Endothelial cell of umbilical vein (primary cell): ENCODE results near the gene WDFY2. TPM values are rescaled to one million over a fixed set of nuclear protein-coding genes. Genes with fewer than 3 reads are reported as not detected.

Experiments used
- BruUV-seq: library from RNA; stranded (reverse); fragments of 400-500 nt; replicated peaks from 2 replicates; lab custom pipeline; 2021; lab: Mats Ljungman, UMichigan
- CTCF ChIA-PET: fragments of 300-600, 350-600 bp; sonication (Branson Sonifier 250); formaldehyde crosslinking; loops from one replicate; lab custom pipeline; 2021; ENCODE audit warnings: antibody characterized with exemption, inconsistent platforms; lab: Charles Lee
- POLR2A ChIA-PET: fragments of 300-600, 350-600 bp; sonication (Branson Sonifier 250); formaldehyde crosslinking; loops from one replicate; lab custom pipeline; 2021; ENCODE audit warnings: antibody characterized with exemption, inconsistent platforms; lab: Charles Lee
- DNase-seq: peaks from one replicate; pipeline ENCODE4 v3.0.0-alpha.2; 2011; ENCODE audit warnings: low read depth, low spot score
- FAIRE-seq: peaks from 2 replicates; lab custom pipeline; 2011; peaks lifted over from hg19 to GRCh38; lab: Jason Lieb, UNC
- H2AFZ ChIP-seq: 2 replicates; pipeline ENCODE4 v1.6.0; 2012; ENCODE audit warnings: low read depth, low read length, control low read depth, inconsistent platforms
- H3K27ac ChIP-seq: 2 replicates; pipeline ENCODE4 v1.5.1; 2011; ENCODE audit warnings: low read depth, mild to moderate bottlenecking, control low read depth, low read length, moderate library complexity; ENCODE audit not compliant: insufficient read depth
- H3K27me3 ChIP-seq, 2 experiments: 2 replicates each; pipeline versions ENCODE4 v1.6.0 to v1.6.1; 2011; ENCODE audit warnings: low read length in 2 of 2, mixed read lengths in 1 of 2; ENCODE audit not compliant: control insufficient read depth in 2 of 2, insufficient read depth in 2 of 2
- H3K36me3 ChIP-seq, 2 experiments: 2 replicates in 1 of 2; 3 replicates in 1 of 2; pipeline ENCODE4 v1.5.1; 2011; ENCODE audit warnings: low read length in 2 of 2, mild to moderate bottlenecking in 1 of 2, moderate library complexity in 1 of 2; ENCODE audit not compliant: control insufficient read depth in 2 of 2, insufficient read depth in 2 of 2; ENCODE audit errors: extremely low read depth in 1 of 2
- H3K4me1 ChIP-seq: 3 replicates; pipeline ENCODE4 v1.5.1; 2011; ENCODE audit warnings: mild to moderate bottlenecking, low read length; ENCODE audit not compliant: control insufficient read depth, insufficient read depth; ENCODE audit errors: extremely low read depth
- H3K4me2 ChIP-seq: 2 replicates; pipeline ENCODE4 v1.6.1; 2011; ENCODE audit warnings: low read length, control low read depth, mixed read lengths; ENCODE audit not compliant: insufficient read depth
- H3K4me3 ChIP-seq, 3 experiments: fragments of 200-600 bp in 1 of 3; sonication (generic), shearing (Covaris generic) in 1 of 3; replicated peaks in 1 of 3; 2 replicates each; pipeline ENCODE4 v1.5.1; 2011 to 2016; ENCODE audit warnings: control low read depth in 3 of 3, low read length in 3 of 3, mild to moderate bottlenecking in 2 of 3, inconsistent platforms in 1 of 3, low read depth in 1 of 3, moderate library complexity in 1 of 3; ENCODE audit not compliant: insufficient read depth in 1 of 3
- H3K79me2 ChIP-seq: 2 replicates; pipeline ENCODE4 v1.6.0; 2012; ENCODE audit warnings: low read length, inconsistent platforms; ENCODE audit not compliant: control insufficient read depth, insufficient read depth
- H3K9ac ChIP-seq: replicated peaks from 2 replicates; pipeline ENCODE3; 2011; ENCODE audit warnings: low read length, control low read depth; ENCODE audit not compliant: insufficient read depth; ENCODE audit errors: extremely low read depth
- H3K9me1 ChIP-seq: replicated peaks from 3 replicates; pipeline ENCODE4 v1.6.0; 2011; ENCODE audit warnings: mild to moderate bottlenecking, low read length; ENCODE audit not compliant: control insufficient read depth, insufficient read depth; ENCODE audit errors: extremely low read depth
- H3K9me3 ChIP-seq: replicated peaks from 2 replicates; pipeline ENCODE4 v1.5.1; 2012; ENCODE audit warnings: low read length, inconsistent platforms; ENCODE audit not compliant: control insufficient read depth, insufficient read depth
- H4K20me1 ChIP-seq: replicated peaks from 2 replicates; pipeline ENCODE3; 2011; ENCODE audit warnings: mild to moderate bottlenecking, low read length; ENCODE audit not compliant: control insufficient read depth, insufficient read depth; ENCODE audit errors: extremely low read depth
- EZH2 ChIP-seq: IDR thresholded peaks from 2 replicates; pipeline ENCODE4 v1.6.1; 2012; ENCODE audit warnings: borderline replicate concordance, low read depth, mild to moderate bottlenecking, moderate library complexity, low read length, inconsistent platforms; ENCODE audit not compliant: severe bottlenecking
- FOS ChIP-seq: IDR thresholded peaks from 2 replicates; pipeline ENCODE4 v1.6.1; 2011; ENCODE audit warnings: mild to moderate bottlenecking, low read length, moderate library complexity, borderline replicate concordance; ENCODE audit not compliant: insufficient read depth
- GATA2 ChIP-seq: IDR thresholded peaks from 2 replicates; pipeline ENCODE4 v1.7.0; 2011; ENCODE audit warnings: low read depth, mild to moderate bottlenecking, moderate library complexity, mixed read lengths, low read length; ENCODE audit not compliant: insufficient read length, insufficient read depth
- JUN ChIP-seq: IDR thresholded peaks from 2 replicates; pipeline ENCODE4 v1.6.1; 2011; ENCODE audit warnings: borderline replicate concordance, low read depth; ENCODE audit not compliant: insufficient read length, insufficient read depth
- MYC ChIP-seq: IDR thresholded peaks from one replicate; pipeline ENCODE4 v1.6.1; 2011; ENCODE audit warnings: mild to moderate bottlenecking, low read depth, low read length
- POLR2A ChIP-seq: IDR thresholded peaks from 2 replicates; pipeline ENCODE4 v1.6.1; 2012; ENCODE audit warnings: low read depth, mild to moderate bottlenecking, control low read depth, low read length
- POLR2AphosphoS5 ChIP-seq: IDR thresholded peaks from 2 replicates; pipeline ENCODE4 v1.6.1; 2012; ENCODE audit warnings: low read depth, mild to moderate bottlenecking, control low read depth, low read length, moderate library complexity; ENCODE audit not compliant: insufficient read depth
- dilution Hi-C: fragments of 300-500 bp; cut with MboI; formaldehyde crosslinking; loops from one replicate; pipeline ENCODE4 v1.15.0; 2019; ENCODE audit warnings: low sequenced_read_pairs; ENCODE audit not compliant: extremely low pct_ligation_motif_present
- intact Hi-C: fragments of 100-400 bp; cut with micrococcal nuclease; formaldehyde crosslinking; loops from one replicate; pipeline ENCODE4 v1.10.0; 2022
- polyA plus RNA-seq, 4 experiments: library from polyadenylated mRNA; depleted of rRNA in 3 of 4; stranded (reverse) in 3 of 4; unstranded in 1 of 4; fragments of >200 nt; gene quantifications; 2 replicates each; pipeline versions ENCODE4 v1.2.1 to v1.2.3, GENCODE V29; 2011 to 2012; ENCODE audit warnings: missing spikeins in 1 of 4
- total RNA-seq: library from RNA; stranded (reverse); gene quantifications from 2 replicates; pipeline ENCODE4 v1.2.3, GENCODE V29; 2021
- TF ChIP-seq, protein P1 (sequence below), 2 donors: IDR thresholded peaks; 1 replicate in 1 of 2; 2 replicates in 1 of 2; pipeline ENCODE4 v1.5.1; 2011; ENCODE audit warnings: low read length in 2 of 2, mild to moderate bottlenecking in 2 of 2, moderate library complexity in 2 of 2, control low read depth in 1 of 2, inconsistent platforms in 1 of 2, low read depth in 1 of 2; ENCODE audit not compliant: insufficient read depth in 1 of 2; ENCODE audit errors: extremely low read depth in 1 of 2
- TF ChIP-seq, protein P2 (sequence below): IDR thresholded peaks from 2 replicates; pipeline ENCODE4 v1.6.1; 2011; ENCODE audit not compliant: insufficient read depth, insufficient read length

The WDFY2 gene
- total and polyA plus RNA-seq, 2 donors (not counting 3 experiments of a cell fraction or from before 2014, with no cell fraction given): 2.1 to 5.5 TPM

DNA sequence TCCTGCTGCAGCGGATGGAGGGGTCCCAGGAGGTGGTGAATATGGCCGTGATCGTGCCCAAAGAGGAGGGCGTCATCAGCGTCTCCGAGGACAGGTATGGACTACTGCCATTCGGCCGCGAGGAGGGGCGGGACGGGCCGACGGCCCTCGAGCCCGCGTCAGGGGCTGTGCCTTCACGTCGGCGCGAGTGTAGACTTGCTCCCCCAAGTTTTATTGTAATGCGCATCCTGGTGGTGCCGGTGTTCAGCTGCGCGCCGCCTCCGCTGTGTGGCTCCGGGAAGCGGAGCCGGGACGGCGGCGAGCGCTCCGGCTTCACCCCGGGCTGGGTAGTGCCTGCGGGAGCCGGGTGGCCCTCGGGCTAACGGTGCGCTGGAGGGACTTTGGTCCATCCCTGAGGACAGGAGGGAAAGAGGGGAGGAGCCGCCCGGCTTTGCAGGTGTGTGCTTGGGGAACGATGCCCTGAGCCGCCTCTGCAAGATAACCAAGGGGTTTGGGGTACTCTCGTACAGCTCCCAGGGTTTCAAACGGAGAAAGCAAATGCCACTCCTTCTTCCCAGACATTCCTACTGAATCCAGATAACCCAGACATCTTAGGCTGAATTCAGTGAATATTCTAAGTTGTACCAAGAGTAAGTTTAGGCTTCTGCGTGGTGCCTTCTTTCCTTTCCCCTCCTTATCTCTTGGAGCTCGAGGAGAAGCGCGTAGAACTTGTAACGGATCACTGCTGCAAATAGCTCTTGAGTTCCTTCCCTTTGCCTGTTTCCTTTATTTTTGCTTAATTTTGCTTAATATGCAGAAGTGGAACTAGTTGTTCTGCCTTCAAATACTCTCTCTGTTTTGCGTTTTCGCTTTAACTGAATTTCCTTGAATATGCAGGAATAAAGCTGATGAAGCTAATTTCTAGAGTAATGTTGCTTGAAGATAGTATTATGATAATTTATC, 740 bp downstream of the WDFY2 start:
- no peaks in the 10 kb centered on the region for H4K20me1 ChIP-seq
- H3K79me2 ChIP-seq: peaks cover 3% of the 10 kb centered on the region
- peak overlapping the region; percentile 80 to 90 (median 85) for H3K4me3 ChIP-seq
- dilution Hi-C loops: no loop called here
- ChIA-PET POLR2A (interaction anchor here (1.3 to 2.6 kb wide), 3 partner anchors 131 to 217 kb away, joined by 3 to 16 read pairs (median 5); partner anchors contain the start of gene INTS6), CTCF (interaction anchor here (0.7 to 1.7 kb wide), 12 partner anchors 54 to 213 kb away, joined by 3 to 6 read pairs (median 3); no protein-coding TSS in a partner anchor)
- TF ChIP-seq, protein P1, sequence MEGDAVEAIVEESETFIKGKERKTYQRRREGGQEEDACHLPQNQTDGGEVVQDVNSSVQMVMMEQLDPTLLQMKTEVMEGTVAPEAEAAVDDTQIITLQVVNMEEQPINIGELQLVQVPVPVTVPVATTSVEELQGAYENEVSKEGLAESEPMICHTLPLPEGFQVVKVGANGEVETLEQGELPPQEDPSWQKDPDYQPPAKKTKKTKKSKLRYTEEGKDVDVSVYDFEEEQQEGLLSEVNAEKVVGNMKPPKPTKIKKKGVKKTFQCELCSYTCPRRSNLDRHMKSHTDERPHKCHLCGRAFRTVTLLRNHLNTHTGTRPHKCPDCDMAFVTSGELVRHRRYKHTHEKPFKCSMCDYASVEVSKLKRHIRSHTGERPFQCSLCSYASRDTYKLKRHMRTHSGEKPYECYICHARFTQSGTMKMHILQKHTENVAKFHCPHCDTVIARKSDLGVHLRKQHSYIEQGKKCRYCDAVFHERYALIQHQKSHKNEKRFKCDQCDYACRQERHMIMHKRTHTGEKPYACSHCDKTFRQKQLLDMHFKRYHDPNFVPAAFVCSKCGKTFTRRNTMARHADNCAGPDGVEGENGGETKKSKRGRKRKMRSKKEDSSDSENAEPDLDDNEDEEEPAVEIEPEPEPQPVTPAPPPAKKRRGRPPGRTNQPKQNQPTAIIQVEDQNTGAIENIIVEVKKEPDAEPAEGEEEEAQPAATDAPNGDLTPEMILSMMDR (IDR thresholded peaks at IDR 0.05; ENCODE audit: extremely low read depth in 1 of 2, insufficient read depth in 1 of 2, low read depth in 1 of 2, low read length in 2 of 2): no peak
- no peak for TF ChIP-seq GATA2
- TF ChIP-seq MYC: no peak
- TF ChIP-seq JUN: no peak
- no peak for TF ChIP-seq FOS
- TF ChIP-seq, protein P2, sequence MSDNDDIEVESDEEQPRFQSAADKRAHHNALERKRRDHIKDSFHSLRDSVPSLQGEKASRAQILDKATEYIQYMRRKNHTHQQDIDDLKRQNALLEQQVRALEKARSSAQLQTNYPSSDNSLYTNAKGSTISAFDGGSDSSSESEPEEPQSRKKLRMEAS: no peak
- no peak for TF ChIP-seq POLR2AphosphoS5
- TF ChIP-seq POLR2A: no peak
- TF ChIP-seq EZH2: no peak
- no peaks in the 10 kb centered on the region for H3K9me3 ChIP-seq
- H3K9ac ChIP-seq: peak overlapping the region; percentile 82
- H3K9me1 ChIP-seq: no peaks in the 10 kb centered on the region
- H3K36me3 ChIP-seq: no peaks in the 10 kb centered on the region
- H3K4me1 ChIP-seq: peaks cover 17% of the 10 kb centered on the region
- FAIRE-seq (peak; percentile 46), DNase-seq (peak; percentile 40)
- TSS peak; percentile 29 for BruUV-seq
- H3K27ac ChIP-seq: peak overlapping the region; percentile 45
- H3K4me2 ChIP-seq: peak overlapping the region; percentile 86
- H2AFZ ChIP-seq: peak overlapping the region; percentile 97
- no peaks in the 10 kb centered on the region for H3K27me3 ChIP-seq
- intact Hi-C loops: loop anchor here (1.0 to 10.0 kb wide), 8 partner anchors 59 to 540 kb away; partner anchors contain the start of genes ALG11, ATP7B, FAM124A and INTS6
